Measurements from ENCODE around the gene TNFAIP2. TPM values are rescaled to one million over a fixed set of nuclear protein-coding genes. Genes with fewer than 3 reads are reported as not detected.

The TNFAIP2 gene
- total and polyA plus RNA-seq, 2 of the 4 experiments (the other 2 are of a cell fraction): 6.3 to 9.6 TPM

DNA sequence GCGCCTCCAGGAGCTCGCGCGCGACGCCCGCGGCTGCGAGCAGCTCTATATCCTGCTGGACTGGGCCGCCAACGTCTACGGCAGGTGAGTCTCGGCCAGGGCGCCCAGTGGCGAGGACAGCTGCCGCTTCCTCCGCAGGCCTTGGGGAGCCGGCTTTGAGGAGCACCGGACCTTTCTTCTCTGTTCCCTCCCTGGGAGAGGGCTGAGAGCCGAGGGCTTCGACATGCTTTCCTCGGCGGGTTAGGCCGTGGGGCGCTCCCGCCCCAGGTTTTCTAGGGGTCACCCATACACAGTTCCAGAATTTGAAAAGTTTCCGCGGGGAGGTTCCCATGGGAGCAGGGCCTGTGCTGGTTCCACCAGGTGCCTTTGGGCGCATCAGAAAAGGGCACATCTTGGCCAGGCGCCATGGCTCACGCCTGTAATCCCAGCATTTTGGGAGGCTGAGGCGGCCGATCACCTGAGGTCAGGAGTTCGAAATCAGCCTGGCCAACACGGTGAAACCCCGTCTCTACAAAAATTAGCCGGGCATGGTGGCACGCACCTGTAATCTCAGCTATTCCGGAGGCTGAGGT is 20.5 kb upstream of the TNFAIP2 start:
- no peak overlapping the region for H2BK20ac ChIP-seq (ENCODE audit: low read depth, low read length)
- no peak overlapping the region for H2AK5ac ChIP-seq (ENCODE audit: low read depth, low read length)
- no peak for ATAC-seq (ENCODE audit: low read depth)
- POLR2A ChIA-PET (ENCODE audit: unreplicated experiment): no interaction called here
- in situ Hi-C loops (cut with MboI; ENCODE audit: low sequenced_read_pairs) (no loop called here), dilution Hi-C loops (cut with HindIII; ENCODE audit: low sequenced_read_pairs, unreplicated experiment) (no loop called here), intact Hi-C loops (cut with micrococcal nuclease) (no loop called here)
- no peak for DNase-seq
- peaks cover 52% of the 10 kb centered on the region for H3K27me3 ChIP-seq (ENCODE audit: control insufficient read depth, insufficient read depth, low read length)
- no peak overlapping the region for H4K5ac ChIP-seq (ENCODE audit: low read depth, low read length)
- H3K14ac ChIP-seq (replicated peaks; ENCODE audit: low read depth, low read length): no peak overlapping the region
- no peak overlapping the region for H3K23ac ChIP-seq (ENCODE audit: low read depth, low read length)
- H3K4me3 ChIP-seq (ENCODE audit: insufficient read depth, low read depth, low read length): no peak overlapping the region
- no peak overlapping the region for H3K4me2 ChIP-seq (ENCODE audit: low read depth, low read length)
- H3K27ac ChIP-seq (ENCODE audit: insufficient read depth, low read length): no peak overlapping the region
- CTCF ChIA-PET: interaction anchor here (0.7 to 2.1 kb wide), 3 partner anchors 81 to 181 kb away, joined by 3 to 15 read pairs (median 4); no protein-coding TSS in a partner anchor
- no peaks in the 10 kb centered on the region for H3K79me1 ChIP-seq (ENCODE audit: low read depth in 1 of 2, low read length in 2 of 2)
- H2AK9ac ChIP-seq (replicated peaks; ENCODE audit: low read depth, low read length, poor library complexity): no peak overlapping the region
- H3K9me1 ChIP-seq (ENCODE audit: insufficient read depth, low read length): no peaks in the 10 kb centered on the region
- no peak overlapping the region for H3K18ac ChIP-seq (ENCODE audit: low read depth, low read length)
- H3K9me3 ChIP-seq (ENCODE audit: control insufficient read depth, insufficient read depth, low read length): no peaks in the 10 kb centered on the region
- no peaks in the 10 kb centered on the region; the same call in 1 of the 2 replicates for H4K20me1 ChIP-seq (ENCODE audit: insufficient read depth, low read length)
- H4K91ac ChIP-seq (ENCODE audit: insufficient read depth, low read depth, low read length): no peak overlapping the region
- H3K4me1 ChIP-seq (ENCODE audit: control insufficient read depth, insufficient read depth, low read length): peaks cover 3% of the 10 kb centered on the region; the same call in 1 of the 2 replicates
- no peak overlapping the region for H2BK120ac ChIP-seq (ENCODE audit: low read depth, low read length)
- H3K36me3 ChIP-seq (ENCODE audit: control insufficient read depth, insufficient read depth, low read length): no peaks in the 10 kb centered on the region
- no peak overlapping the region for H3K4ac ChIP-seq (ENCODE audit: low read depth, low read length)
- no peak overlapping the region for H4K8ac ChIP-seq (ENCODE audit: low read depth in 2 of 2, low read length in 2 of 2)
- H2BK15ac ChIP-seq (ENCODE audit: low read depth, low read length): no peak overlapping the region
- TF ChIP-seq CHD1 (IDR thresholded peaks at IDR 0.05; ENCODE audit: low read depth, low read length) (no peak), MAZ (IDR thresholded peaks at IDR 0.05; ENCODE audit: borderline replicate concordance, low read depth, low read length) (no peak), RCOR1 (IDR thresholded peaks at IDR 0.05; ENCODE audit: insufficient replicate concordance, low read length) (no peak), BHLHE40 (IDR thresholded peaks at IDR 0.05; ENCODE audit: low read depth, low read length) (no peak), SMC3 (IDR thresholded peaks at IDR 0.05; ENCODE audit: low read depth, low read length) (no peak), POLR2A (IDR thresholded peaks at IDR 0.05; ENCODE audit: low read depth, low read length) (no peak)
- 37% methylated on average over 38 of the region's 39 CpGs; no CpG with 5 or more reads in 1 of the 2 experiments for WGBS, 2 experiments (ENCODE audit: extremely low coverage in 2 of 2, insufficient read length in 1 of 2)
- no TSS peak for BruUV-seq (replicated peaks)
- no peak overlapping the region for H2AFZ ChIP-seq (replicated peaks; ENCODE audit: low read length, poor library complexity)
- no peak overlapping the region for H3K56ac ChIP-seq (ENCODE audit: extremely low read depth, insufficient read depth, low read length)
- H3K9ac ChIP-seq (ENCODE audit: low read depth, low read length): no peak overlapping the region
- H2BK5ac ChIP-seq (ENCODE audit: low read depth, low read length, poor library complexity, severe bottlenecking): no peak overlapping the region

All from IMR-90 (cell line).